PC-9 (cell line): Measurements from ENCODE around the gene EXOC4. TPM values are rescaled to one million over a fixed set of nuclear protein-coding genes. Genes with fewer than 3 reads are reported as not detected.

Source experiments
- BruUV-seq: library from RNA; stranded (reverse); fragments of 400-500 nt; replicated peaks from 2 replicates; lab custom pipeline; 2021; lab: Mats Ljungman, UMichigan
- CTCF ChIA-PET: fragments of 300-600 bp; sonication (Branson Sonifier 250); formaldehyde crosslinking; loops from one replicate; lab custom pipeline; 2022; ENCODE audit warnings: antibody characterized with exemption; lab: Charles Lee
- POLR2A ChIA-PET: fragments of 300-600 bp; sonication (Branson Sonifier 250); formaldehyde crosslinking; loops from one replicate; lab custom pipeline; 2022; ENCODE audit warnings: antibody characterized with exemption; ENCODE audit not compliant: unreplicated experiment; lab: Charles Lee
- DNase-seq, 2 experiments: peaks; one replicate each; pipeline versions ENCODE4 v3.0.0 to v3.0.0-alpha.2; 2015 to 2022; ENCODE audit warnings: mixed read lengths in 1 of 2
- H2AFZ ChIP-seq: fragments of 200-600 bp; sonication (generic); 2 replicates; pipeline ENCODE4 v1.8.1; 2017; ENCODE audit warnings: antibody characterized with exemption
- H3F3A ChIP-seq: fragments of 200-600 bp; sonication (generic); 2 replicates; pipeline ENCODE4 v1.8.1; 2017; ENCODE audit warnings: antibody characterized with exemption, mild to moderate bottlenecking, low read depth; ENCODE audit not compliant: insufficient read depth
- H3K27ac ChIP-seq: fragments of 200-600 bp; sonication (generic); 2 replicates; pipeline ENCODE4 v1.6.1; 2016; ENCODE audit warnings: mixed run types
- H3K27me3 ChIP-seq: fragments of 200-600 bp; sonication (generic); 2 replicates; pipeline ENCODE4 v1.6.1; 2016; ENCODE audit warnings: low read depth, mixed run types; ENCODE audit not compliant: insufficient read depth
- H3K36me3 ChIP-seq: fragments of 200-600 bp; sonication (generic); 2 replicates; pipeline ENCODE4 v1.6.1; 2016; ENCODE audit warnings: low read depth, mixed run types
- H3K4me1 ChIP-seq: fragments of 200-600 bp; sonication (generic); replicated peaks from 2 replicates; pipeline ENCODE4 v1.6.1; 2016; ENCODE audit warnings: mixed run types; ENCODE audit not compliant: insufficient read depth
- H3K4me2 ChIP-seq: fragments of 200-600 bp; sonication (generic); 2 replicates; pipeline ENCODE4 v1.6.1; 2017; ENCODE audit warnings: mixed run types
- H3K4me3 ChIP-seq: fragments of 200-600 bp; sonication (generic); 2 replicates; pipeline ENCODE4 v1.6.1; 2016; ENCODE audit warnings: mixed run types
- H3K79me2 ChIP-seq: fragments of 200-600 bp; sonication (generic); 2 replicates; pipeline ENCODE4 v1.6.1; 2017; ENCODE audit warnings: low read depth, mixed run types
- H3K9me2 ChIP-seq: fragments of 200-600 bp; sonication (generic); 2 replicates; pipeline ENCODE4 v1.8.1; 2017; ENCODE audit warnings: mild to moderate bottlenecking; ENCODE audit not compliant: insufficient read depth
- H3K9me3 ChIP-seq: fragments of 200-600 bp; sonication (generic); 2 replicates; pipeline ENCODE4 v1.8.1; 2016; ENCODE audit warnings: low read depth; ENCODE audit not compliant: insufficient read depth
- H4K20me1 ChIP-seq: fragments of 200-600 bp; sonication (generic); 2 replicates; pipeline ENCODE4 v1.8.1; 2017; ENCODE audit not compliant: insufficient read depth
- CTCF ChIP-seq: fragments of 200-600 bp; sonication (generic); conservative IDR thresholded peaks from 2 replicates; pipeline ENCODE4 v1.6.1; 2017; ENCODE audit warnings: mixed run types, antibody characterized with exemption, mild to moderate bottlenecking, moderate library complexity
- EZH2 ChIP-seq: fragments of 200-600 bp; sonication (generic); IDR thresholded peaks from 2 replicates; pipeline ENCODE4 v1.8.0; 2017; ENCODE audit warnings: antibody characterized with exemption, low read depth
- intact Hi-C: fragments of 100-400 bp; cut with micrococcal nuclease; formaldehyde crosslinking; loops from one replicate; pipeline ENCODE4 v1.10.0; 2022; ENCODE audit not compliant: unreplicated experiment
- total RNA-seq: library from RNA; stranded (reverse); gene quantifications from 2 replicates; pipeline ENCODE4 v1.2.3, GENCODE V29; 2021

EXOC4 gene
- total RNA-seq, 1 experiment from 2014 or later = 101 TPM

GRCh38 chr7:133478591-133479135, 225.8 kb downstream of the EXOC4 start:
- Histone ChIP-seq H3K9me3 (no peaks in the 10 kb centered on the region), H3K27ac (no peak overlapping the region), H3K4me1 (no peaks in the 10 kb centered on the region), H3K36me3 (no peaks in the 10 kb centered on the region), H3K79me2 (no peaks in the 10 kb centered on the region), H3K4me2 (no peak overlapping the region), H3F3A (no peaks in the 10 kb centered on the region), H4K20me1 (no peaks in the 10 kb centered on the region), H3K27me3 (no peaks in the 10 kb centered on the region), H2AFZ (no peak overlapping the region), H3K9me2 (no peaks in the 10 kb centered on the region), H3K4me3 (no peak overlapping the region)
- DNase-seq = no peak
- intact Hi-C loops = no loop called here
- no TSS peak for BruUV-seq
- CTCF ChIA-PET = no interaction called here
- POLR2A ChIA-PET = interaction anchor here (0.6 kb wide), 2 partner anchors 44 to 48 kb away, joined by 7 to 20 read pairs; no protein-coding TSS in a partner anchor
- TF ChIP-seq CTCF = no peak

- Histone ChIP-seq H2AFZ (no peak overlapping the region), H3K9me3 (no peaks in the 10 kb centered on the region), H4K20me1 (no peaks in the 10 kb centered on the region), H3K27ac (no peak overlapping the region), H3K79me2 (no peaks in the 10 kb centered on the region), H3K4me1 (no peaks in the 10 kb centered on the region), H3K27me3 (no peaks in the 10 kb centered on the region), H3K9me2 (no peaks in the 10 kb centered on the region), H3K4me2 (no peak overlapping the region), H3K4me3 (no peak overlapping the region), H3F3A (no peaks in the 10 kb centered on the region), H3K36me3 (no peaks in the 10 kb centered on the region)
- ChIA-PET POLR2A (no interaction called here), CTCF (no interaction called here)
- TF ChIP-seq EZH2 (no peak), CTCF (no peak)
- intact Hi-C loops = no loop called here
- no peak for DNase-seq
- BruUV-seq = no TSS peak
Observed at GRCh38 chr7:133479456-133480065, 226.7 kb downstream of the EXOC4 start.

DNA sequence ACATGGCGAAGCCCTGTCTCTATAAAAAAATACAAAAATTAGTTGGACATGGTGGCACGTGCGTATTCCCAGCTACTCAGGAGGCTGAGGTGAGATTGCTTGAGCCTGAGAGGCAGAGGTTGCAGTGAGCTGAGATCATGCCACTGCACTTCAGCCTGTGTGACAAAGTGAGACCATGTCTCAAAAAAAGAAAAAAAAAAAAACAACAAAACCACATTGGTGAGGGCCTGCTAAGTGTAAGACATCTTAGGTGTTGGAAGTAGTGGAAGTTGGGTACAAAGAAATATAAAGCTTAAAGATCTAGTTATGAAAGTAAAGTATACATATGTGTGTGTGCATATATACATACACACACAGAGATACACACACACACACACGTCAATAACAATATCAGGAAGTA, 228.0 kb downstream of the EXOC4 start:
- no peak for TF ChIP-seq CTCF
- Histone ChIP-seq H3K9me3 (no peaks in the 10 kb centered on the region), H3K27ac (no peak overlapping the region), H3K27me3 (no peaks in the 10 kb centered on the region), H3F3A (no peaks in the 10 kb centered on the region), H3K4me2 (no peak overlapping the region), H3K36me3 (no peaks in the 10 kb centered on the region), H4K20me1 (no peaks in the 10 kb centered on the region), H2AFZ (no peak overlapping the region), H3K4me3 (no peak overlapping the region), H3K79me2 (no peaks in the 10 kb centered on the region), H3K4me1 (no peaks in the 10 kb centered on the region), H3K9me2 (no peaks in the 10 kb centered on the region)
- DNase-seq = no peak
- intact Hi-C loops = no loop called here
- ChIA-PET CTCF (interaction anchor here (0.6 kb wide), 1 partner anchor 255 kb away, joined by 4 read pairs; no protein-coding TSS in a partner anchor), POLR2A (no interaction called here)
- no TSS peak for BruUV-seq
